ENCODE measurements around the gene RRP8. TPM values are rescaled to one million over a fixed set of nuclear protein-coding genes. Genes with fewer than 3 reads are reported as not detected.

Gene RRP8
- total and polyA plus RNA-seq, 2 of the 8 experiments (the other 6 are each of a cell fraction or from before 2014, with no cell fraction given) = 4.2 to 14.9 TPM

DNA sequence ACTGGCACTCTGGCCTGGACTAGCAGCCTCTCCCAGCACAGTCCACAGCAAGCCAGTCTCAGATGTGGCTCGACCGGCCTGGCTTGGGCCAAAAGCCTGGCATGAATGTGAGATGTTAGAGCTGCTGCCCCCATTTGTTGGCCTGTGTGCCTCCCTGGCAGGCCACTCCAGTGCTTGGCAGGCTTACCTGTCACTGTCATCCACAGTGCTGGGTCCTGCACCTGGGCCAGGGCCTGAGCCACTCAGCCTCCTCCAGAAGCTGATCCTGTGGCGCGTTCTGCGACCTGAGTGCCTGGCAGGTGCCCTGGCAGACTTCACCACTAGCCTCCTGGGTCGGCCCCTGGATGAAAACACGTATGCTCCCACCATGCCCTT lies 36.1 kb downstream of the RRP8 start (continued):
- TF ChIP-seq, protein P1, sequence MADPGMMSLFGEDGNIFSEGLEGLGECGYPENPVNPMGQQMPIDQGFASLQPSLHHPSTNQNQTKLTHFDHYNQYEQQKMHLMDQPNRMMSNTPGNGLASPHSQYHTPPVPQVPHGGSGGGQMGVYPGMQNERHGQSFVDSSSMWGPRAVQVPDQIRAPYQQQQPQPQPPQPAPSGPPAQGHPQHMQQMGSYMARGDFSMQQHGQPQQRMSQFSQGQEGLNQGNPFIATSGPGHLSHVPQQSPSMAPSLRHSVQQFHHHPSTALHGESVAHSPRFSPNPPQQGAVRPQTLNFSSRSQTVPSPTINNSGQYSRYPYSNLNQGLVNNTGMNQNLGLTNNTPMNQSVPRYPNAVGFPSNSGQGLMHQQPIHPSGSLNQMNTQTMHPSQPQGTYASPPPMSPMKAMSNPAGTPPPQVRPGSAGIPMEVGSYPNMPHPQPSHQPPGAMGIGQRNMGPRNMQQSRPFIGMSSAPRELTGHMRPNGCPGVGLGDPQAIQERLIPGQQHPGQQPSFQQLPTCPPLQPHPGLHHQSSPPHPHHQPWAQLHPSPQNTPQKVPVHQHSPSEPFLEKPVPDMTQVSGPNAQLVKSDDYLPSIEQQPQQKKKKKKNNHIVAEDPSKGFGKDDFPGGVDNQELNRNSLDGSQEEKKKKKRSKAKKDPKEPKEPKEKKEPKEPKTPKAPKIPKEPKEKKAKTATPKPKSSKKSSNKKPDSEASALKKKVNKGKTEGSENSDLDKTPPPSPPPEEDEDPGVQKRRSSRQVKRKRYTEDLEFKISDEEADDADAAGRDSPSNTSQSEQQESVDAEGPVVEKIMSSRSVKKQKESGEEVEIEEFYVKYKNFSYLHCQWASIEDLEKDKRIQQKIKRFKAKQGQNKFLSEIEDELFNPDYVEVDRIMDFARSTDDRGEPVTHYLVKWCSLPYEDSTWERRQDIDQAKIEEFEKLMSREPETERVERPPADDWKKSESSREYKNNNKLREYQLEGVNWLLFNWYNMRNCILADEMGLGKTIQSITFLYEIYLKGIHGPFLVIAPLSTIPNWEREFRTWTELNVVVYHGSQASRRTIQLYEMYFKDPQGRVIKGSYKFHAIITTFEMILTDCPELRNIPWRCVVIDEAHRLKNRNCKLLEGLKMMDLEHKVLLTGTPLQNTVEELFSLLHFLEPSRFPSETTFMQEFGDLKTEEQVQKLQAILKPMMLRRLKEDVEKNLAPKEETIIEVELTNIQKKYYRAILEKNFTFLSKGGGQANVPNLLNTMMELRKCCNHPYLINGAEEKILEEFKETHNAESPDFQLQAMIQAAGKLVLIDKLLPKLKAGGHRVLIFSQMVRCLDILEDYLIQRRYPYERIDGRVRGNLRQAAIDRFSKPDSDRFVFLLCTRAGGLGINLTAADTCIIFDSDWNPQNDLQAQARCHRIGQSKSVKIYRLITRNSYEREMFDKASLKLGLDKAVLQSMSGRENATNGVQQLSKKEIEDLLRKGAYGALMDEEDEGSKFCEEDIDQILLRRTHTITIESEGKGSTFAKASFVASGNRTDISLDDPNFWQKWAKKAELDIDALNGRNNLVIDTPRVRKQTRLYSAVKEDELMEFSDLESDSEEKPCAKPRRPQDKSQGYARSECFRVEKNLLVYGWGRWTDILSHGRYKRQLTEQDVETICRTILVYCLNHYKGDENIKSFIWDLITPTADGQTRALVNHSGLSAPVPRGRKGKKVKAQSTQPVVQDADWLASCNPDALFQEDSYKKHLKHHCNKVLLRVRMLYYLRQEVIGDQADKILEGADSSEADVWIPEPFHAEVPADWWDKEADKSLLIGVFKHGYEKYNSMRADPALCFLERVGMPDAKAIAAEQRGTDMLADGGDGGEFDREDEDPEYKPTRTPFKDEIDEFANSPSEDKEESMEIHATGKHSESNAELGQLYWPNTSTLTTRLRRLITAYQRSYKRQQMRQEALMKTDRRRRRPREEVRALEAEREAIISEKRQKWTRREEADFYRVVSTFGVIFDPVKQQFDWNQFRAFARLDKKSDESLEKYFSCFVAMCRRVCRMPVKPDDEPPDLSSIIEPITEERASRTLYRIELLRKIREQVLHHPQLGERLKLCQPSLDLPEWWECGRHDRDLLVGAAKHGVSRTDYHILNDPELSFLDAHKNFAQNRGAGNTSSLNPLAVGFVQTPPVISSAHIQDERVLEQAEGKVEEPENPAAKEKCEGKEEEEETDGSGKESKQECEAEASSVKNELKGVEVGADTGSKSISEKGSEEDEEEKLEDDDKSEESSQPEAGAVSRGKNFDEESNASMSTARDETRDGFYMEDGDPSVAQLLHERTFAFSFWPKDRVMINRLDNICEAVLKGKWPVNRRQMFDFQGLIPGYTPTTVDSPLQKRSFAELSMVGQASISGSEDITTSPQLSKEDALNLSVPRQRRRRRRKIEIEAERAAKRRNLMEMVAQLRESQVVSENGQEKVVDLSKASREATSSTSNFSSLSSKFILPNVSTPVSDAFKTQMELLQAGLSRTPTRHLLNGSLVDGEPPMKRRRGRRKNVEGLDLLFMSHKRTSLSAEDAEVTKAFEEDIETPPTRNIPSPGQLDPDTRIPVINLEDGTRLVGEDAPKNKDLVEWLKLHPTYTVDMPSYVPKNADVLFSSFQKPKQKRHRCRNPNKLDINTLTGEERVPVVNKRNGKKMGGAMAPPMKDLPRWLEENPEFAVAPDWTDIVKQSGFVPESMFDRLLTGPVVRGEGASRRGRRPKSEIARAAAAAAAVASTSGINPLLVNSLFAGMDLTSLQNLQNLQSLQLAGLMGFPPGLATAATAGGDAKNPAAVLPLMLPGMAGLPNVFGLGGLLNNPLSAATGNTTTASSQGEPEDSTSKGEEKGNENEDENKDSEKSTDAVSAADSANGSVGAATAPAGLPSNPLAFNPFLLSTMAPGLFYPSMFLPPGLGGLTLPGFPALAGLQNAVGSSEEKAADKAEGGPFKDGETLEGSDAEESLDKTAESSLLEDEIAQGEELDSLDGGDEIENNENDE (IDR thresholded peaks at IDR 0.05; ENCODE audit: insufficient replicate concordance, low read length) = no peak
- TF ChIP-seq NRF1 (IDR thresholded peaks at IDR 0.05; ENCODE audit: low read depth, low read length) = no peak
